HS-5 (cell line): ENCODE measurements around the gene BMP2K.
"Not testable (repeated sequence)": the region's sequence is repeated elsewhere in the genome, so short reads cannot be mapped to it uniquely, and the experiment has no call there.

Source experiments
- DNase-seq: peaks from one replicate; pipeline ENCODE4 v3.0.0-alpha.2; 2012; ENCODE audit warnings: low read depth

Gene BMP2K

DNA sequence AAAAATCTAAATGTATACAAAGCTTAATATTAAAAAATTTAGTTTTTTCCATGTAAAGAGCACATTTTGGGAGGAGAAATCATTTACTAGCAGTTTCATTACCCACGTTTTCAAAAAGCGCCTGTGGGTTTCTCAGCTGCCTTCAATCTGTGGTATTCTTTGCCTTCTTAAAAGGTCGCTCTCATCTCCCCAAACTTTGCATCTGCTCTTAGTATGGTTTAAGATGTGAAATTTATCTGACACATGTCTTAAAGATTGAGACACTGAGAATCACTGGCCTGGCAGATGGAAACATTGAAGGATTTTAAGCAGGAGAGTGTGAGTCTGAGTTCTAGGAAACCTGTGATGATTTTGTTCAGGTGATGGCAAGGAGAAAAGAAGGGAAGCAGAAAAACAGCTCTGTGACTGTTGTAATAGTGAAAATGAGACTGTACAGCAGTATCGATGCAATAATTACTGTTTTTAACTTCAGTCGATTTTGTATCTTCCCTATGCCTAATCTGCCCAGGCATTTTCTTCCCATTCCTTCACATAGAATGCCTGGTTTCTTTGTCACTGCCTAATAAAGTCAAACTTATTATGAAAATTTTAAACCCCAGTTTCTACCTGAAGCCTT is 87.2 kb downstream of the BMP2K start:
- DNase-seq, result no peak

DNA sequence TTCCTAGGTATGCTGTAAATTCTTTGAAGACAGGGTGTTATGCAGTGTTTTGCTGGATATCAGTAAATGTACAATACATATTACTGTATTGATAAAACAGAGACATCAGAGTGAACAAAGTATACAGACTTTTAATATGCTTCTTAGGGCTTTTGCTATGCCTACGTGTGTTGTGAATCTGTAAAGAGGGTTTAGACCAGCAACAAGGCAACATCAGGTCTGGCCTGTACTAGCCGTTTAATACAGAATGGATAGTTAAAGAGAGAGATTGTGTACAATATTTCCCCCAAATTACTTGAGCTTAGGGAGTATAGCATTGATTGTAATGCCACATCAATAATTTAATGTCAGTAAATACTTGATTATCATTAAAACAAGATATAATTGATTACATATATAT is 87.8 kb downstream of the BMP2K start:
- no peak for DNase-seq

DNA sequence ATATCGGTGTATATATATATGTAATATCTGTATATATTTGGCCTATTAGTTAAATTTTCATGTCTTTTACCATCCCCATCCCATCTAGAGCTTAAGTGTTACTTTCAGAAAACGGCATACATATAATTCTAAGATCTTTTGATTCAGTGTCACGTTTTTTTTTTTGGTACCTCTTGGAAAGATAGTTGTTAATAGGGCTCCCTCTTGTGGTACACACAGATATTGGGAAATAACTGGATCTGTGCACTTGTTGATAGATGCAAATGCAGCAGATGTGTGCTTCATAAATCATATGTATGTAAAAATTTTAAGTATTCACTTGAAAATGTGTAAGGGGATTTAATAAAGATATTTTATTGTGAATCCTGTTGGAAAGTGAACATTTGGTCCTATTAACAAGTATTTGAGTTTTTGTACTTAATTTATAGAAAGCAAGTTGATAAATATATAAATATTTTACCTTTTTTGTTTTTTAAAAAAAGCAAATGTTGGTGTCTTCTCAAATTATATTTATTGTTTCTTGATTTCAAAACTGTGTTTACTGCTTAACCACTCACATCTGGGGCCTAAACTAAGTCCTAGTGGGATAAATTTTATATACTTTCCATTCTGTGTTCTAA is 88.4 kb downstream of the BMP2K start:
- peak; percentile 34 for DNase-seq

DNA sequence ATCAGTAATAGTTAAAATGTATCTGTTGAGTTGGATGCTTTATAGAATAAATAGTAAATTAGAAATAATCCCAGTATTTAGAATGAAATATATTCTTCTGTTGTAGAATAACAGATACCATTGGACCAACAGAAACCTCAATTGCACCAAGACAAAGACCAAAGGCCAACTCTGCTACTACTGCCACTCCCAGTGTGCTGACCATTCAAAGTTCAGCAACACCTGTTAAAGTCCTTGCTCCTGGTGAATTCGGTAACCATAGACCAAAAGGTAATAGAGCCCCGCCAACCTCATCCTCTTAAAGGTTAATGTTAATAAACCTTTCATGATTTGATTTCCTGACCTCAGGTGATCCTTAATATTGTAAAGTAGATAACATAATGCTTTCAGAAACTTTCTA is 89.3 kb downstream of the BMP2K start:
- no peak for DNase-seq

DNA sequence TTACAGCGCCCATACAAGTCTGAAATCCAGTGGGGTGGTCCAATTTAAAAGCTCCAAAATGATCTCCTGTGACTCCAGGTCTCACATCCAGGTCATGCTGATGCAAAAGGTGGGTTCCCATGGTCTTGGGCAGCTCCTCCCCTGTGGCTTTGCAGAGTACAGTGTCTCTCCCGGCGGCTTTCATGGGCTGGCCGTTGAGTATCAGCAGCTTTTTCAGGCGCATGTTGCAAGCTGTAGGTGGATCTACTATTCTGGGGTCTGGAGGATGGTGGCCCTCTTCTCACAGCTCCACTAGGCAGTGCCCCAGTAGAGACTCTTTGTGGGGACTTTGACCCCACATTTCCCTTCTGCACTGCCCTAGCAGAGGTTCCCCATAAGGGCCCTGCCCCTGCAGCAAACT is 92.6 kb downstream of the BMP2K start:
- not testable (repeated sequence) for DNase-seq

DNA sequence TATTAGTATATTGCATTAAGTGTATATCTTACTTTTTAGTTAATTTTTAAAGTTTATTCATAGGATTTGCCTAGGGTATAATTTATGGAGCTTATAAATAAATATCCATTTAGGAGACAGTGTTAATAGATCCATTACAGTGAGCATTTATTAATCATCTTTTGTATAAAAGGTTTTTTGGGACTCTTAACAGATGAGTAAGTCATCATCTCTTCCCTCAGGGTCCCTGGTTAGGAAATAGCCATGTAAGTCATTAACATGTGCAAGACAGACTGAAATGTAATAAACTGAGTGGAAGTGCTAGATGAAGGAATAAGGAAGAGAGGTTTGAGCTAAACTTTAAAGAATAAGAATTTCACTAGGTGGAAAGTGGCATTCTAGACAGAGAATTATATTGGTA is 93.9 kb downstream of the BMP2K start:
- DNase-seq, result no peak

DNA sequence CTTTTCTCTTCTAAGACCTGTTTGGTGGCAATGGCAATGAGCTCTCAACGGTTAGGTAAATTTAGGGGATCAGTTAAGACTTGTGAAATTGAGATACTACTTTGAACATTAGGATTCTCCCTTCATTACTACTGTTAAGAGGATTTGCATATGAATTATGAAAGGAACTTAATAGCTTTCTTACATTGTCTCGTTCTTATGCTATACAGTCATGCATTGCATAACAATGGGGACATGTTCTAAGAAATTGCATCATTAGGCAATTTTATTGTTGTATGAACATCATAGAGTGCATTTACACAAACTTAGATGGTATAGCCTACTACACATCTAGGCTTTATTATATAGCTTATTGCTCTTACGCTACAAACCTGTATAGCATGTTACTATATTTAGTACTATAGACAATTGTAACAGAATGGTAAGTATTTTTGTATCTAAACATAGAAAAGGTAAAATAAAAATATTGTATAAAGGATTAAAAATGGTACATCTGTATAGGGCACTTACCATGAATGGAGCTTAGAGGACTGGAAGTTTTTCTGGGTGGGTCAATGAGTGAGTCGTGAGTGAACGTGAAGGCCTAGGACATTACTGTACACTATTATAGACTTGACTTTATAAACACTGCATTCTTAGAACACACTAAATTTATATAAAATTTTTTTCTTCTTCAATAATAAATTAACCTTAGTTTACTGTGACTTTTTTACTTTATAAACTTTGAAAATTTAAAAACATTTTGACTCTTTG is 100.6 kb downstream of the BMP2K start:
- DNase-seq, result no peak

DNA sequence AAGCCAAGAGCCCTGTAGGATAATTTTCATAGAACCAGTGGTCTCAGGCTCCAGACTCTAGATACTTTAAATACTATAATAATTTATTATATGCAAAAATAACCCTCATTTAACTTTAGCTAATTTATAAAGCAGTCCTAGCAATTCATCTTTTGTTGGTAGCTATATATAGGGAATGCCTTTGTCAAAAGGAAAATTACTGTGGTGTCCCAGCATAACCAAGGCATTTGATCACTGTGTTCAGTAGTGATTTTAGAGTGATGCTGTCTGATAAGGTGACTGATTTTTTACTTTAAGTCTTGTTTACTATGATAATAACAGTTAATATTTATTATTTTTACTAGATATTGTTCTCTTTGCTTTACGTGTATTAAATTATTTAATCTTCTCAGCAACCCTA is 101.9 kb downstream of the BMP2K start:
- no peak for DNase-seq

DNA sequence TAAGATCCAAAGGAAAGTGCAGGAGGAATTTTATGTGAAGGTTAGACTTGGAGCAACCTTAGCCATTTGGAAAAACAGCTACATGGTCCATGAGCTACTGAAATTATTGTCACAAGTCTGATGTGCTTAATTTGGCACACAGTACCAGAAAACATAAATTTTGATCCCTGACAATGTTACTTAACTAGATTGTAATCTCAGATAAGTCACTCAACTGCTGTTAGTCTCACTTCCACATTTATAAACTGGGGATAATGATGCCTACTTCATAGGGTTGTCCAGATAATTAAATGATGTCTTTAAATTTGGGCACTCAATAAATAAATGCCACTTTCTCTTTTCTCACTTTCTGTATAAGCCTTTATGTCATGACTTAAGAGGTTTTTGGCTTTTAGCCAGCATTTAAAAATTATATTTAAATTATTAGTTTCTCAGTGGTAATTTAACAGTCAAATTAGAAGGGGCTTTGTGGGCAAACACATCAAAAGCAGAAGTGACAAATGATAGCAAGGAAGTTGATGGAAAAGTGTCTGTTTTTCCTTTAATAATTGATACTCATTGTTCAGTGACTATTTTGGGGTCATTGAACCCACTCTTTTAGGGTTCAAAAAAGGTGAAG is 104.8 kb downstream of the BMP2K start:
- no peak for DNase-seq

DNA sequence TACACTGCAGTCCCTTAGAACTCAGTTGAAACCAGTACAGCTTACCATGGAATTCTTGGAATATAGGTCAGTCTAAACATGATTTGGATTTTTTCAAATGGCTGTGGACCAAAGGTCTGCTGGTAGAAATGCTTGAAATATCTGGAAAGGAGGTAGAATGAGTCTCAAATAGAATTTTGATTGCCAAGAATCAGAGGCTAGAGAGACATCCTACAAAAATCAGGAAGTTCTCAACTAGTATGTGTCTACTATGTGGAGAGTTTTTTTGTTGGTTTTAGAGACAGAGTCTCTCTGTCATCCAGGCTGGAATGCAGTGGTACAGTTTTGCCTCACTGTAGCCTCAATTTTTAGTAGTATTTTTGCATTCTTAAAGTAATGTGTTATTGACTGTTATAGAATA is 109.4 kb downstream of the BMP2K start:
- DNase-seq, result no peak

DNA sequence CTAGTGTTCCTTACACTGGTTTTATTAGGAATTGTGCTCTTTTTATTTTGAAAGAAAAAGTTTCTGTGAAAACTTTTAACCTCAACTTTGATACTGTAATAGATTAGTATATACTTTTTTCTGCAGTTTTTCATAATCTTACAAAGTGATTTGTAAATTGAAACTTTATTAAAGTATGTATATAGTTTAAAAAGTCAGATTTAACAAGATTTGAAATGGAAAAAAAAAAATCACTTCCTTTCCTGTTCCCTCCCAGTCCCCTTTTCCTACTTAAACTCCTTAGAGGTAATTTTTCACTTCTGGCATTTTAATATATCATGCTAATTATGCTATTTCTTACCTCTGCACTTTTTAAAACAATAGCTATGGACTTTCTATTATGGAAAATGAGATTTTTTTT is 113.8 kb downstream of the BMP2K start:
- DNase-seq, result no peak

DNA sequence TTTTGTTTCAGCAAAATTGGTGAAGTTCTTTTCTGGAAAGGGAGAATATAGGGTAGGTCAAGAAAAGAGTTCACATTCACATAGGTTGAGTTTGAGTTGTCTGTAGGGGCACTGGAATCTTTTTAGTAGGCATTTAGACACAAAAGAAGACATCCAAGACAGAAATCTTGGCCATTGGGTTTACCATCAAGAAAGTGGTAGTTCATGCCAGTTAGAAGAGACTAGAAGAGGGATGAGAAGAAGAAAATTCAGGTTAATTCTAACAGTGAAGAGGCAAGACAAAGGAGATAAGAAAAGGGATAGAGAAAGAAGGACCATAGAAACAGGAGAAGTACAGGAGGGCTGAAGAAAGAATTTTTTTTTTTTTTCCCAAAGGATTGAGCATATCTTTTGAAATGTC is 123.2 kb downstream of the BMP2K start:
- DNase-seq, result no peak

DNA sequence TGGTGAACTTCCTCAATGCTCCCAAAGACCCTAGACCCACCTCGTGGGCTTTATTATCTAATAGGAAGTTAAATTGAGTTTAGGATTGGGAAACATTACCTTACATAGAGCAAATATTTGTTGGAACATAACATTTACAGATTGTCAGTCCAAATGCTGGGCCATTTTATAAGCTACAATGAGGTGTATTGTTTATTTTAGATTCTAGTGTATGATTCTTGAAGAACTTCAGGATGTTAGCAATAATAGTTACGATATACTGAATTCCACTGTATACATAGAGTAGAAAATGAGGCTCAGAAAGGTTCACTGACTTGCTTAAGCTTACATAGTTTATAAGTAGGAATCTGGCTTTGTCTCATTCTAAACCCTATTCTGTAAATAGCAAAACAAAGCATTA is 125.7 kb downstream of the BMP2K start:
- no peak for DNase-seq

DNA sequence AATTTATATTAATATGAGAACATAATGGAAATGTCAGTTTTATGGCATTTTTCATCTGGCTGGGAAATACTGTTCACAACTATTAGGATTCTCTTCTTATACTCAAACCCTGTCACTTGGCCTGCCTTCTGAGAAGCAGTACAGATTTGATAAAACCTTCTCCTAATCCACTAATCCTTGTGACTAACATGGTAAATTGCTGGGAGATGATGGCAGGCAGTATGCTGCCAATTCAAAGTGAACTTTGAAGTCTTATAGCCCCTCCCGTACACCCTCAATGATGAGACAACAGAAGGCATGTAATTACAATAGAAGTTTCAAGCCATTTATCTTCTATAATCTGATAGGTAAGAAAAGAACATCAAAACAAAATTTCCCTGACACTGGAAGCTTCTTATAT is 126.1 kb downstream of the BMP2K start:
- DNase-seq, result no peak

DNA sequence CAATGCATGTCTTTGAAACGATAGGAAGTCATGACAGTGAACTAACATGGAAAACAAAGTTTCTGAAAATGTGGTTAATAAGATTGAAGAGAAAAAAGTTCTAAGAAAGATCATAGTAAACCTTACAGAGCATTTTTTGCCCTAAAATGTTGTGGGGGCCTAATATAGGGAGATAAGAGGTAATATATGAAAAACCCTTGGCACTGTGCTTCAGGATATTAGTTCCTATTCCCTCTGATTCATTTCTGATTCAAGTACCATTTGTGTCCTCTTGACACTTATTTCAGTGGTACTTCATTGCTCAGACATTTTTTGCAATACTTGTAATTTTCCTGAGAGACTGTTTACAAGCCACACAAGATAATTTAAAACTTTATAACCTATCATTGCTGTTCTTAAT is 128.0 kb downstream of the BMP2K start:
- DNase-seq, result no peak

DNA sequence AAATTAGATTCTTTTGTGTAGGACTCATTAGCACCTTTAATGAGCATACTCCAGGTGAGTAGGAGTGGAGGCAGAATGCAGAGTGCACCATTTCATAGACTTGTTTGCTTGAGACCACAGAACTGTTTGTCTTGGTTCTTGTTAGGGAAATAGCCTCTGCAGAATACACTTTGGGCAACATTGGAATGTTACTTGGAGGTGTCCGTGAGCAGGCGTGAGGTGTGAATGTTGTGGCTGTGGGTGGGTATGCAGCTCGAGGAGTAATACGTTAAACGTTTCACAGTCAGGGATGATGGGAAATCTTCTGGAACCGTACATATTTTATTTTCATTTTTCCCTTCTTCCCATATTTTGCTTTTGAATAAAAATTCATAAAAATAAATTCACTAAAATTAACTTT is 131.5 kb downstream of the BMP2K start:
- DNase-seq, result no peak

DNA sequence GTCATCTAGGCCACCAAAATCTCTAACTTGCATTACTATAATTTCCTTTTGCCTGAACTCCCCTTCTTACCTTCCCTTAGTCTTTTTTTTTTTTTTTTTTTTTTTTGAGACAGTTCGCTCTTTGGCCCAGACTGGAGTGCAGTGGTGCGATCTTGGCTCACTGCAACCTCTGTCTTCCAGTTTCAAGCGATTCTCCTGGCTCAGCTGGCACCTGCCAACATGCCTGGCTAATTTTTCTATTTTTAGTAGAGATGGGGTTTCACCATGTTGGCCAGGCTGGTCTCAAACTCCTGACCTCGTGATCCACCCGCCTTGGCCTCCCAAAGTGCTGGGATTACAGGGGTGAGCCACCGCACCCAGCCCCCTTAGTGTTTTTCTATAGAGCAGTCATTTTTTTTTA is 132.8 kb downstream of the BMP2K start:
- not testable (repeated sequence) for DNase-seq

DNA sequence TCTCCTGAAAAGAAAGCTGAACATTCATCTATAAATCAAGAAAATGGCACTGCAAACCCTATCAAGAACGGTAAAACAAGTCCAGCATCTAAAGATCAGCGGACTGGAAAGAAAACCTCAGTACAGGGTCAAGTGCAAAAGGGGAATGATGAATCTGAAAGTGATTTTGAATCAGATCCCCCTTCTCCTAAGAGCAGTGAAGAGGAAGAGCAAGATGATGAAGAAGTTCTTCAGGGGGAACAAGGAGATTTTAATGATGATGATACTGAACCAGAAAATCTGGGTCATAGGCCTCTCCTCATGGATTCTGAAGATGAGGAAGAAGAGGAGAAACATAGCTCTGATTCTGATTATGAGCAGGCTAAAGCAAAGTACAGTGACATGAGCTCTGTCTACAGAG is 134.5 kb downstream of the BMP2K start:
- DNase-seq, result no peak

DNA sequence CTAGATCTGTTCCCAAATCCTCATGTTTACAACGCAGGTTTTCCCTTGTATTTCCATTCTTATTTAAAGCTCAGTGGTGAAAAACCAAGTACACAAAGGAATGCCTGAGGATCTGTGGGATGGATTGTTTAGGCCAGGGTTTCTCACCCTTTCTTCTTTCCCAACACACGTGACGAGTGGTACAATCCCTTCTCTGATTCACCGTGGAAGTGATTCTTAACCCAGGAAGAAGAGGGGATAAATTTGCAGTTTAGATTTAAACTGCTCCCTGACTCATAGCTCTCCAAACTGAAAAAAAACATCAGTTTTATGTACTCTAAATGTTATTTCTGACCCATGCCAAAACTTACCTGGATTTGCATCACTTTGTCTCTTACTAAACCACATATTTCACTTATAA is 146.1 kb downstream of the BMP2K start:
- DNase-seq, result peak; percentile 28

DNA sequence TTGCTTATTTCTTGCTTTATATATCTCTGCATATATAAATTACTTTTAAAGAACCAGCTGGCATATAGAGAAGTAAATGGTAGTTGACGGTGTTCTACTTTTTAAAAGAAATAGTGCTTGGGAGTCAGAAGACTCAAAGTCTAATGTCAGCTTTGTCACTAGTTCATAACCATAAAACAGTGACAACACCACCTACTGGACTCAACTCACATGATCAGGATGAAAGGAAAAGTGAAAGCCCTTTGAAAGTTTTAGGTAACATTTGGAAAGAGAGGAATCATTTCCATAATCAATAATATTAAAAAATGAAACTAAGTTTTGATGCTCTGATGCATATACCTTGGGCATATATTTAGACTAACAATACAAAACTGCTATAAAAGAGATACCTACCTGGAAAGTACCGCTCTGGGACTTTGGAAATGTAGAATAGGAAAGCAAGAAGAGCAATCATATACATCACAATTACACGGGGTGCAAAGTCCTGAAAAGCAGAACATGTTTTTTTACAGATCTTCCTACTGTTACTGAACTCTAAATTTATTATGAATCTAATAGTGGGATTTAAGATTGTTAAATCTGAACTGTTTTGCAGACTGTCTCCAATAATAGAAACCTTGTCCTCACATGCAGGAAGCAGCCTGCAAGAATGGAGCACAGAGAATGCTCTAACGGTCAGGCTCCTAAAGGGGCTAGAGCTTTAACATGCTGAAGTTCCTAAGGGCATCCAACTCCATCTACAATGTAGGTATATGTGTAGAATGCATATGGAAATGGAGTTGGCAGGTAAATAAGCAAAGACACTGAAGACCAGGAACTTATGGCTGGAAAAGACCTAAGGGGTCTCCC is 147.5 kb downstream of the BMP2K start:
- DNase-seq, result no peak

DNA sequence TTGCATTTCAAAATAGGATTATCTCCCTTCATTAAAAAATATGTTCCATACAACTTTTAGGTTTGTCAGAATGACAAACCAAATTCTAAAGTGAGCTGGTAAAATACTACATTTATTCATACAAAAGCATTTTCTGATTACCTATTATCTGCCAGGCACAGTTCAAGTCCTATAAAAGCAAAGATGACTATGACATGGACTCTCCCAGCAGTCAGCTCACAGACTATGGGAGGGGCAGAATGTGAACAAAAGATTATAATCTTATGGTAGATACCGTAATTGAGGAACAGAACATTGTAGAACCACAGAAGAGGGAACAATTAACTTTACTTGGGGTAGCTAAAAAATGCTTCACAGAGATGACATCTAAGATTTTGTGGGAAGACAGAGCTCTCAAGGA is 150.7 kb downstream of the BMP2K start:
- no peak for DNase-seq

DNA sequence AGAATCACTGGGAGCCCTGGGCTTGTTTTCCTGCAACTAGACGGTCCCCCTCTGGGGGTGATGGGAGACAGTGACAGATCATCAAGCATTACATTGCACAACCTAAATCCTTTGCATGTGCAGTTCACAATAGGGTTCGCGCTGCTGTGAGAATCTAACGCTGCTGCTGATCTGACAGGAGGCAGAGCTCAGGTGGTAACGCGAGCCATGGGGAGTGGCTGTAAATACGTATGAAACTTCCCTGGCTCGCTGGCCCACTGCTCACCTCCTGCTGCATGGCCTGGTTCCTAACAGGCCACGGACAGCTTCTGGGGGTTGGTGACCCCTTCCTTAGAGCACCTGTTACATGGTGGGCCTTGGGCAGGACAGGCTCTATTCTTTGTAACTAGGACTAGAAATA is 152.7 kb downstream of the BMP2K start:
- DNase-seq, result no peak
